Measurements from ENCODE around the gene ZFAND5. TPM values are rescaled to one million over a fixed set of nuclear protein-coding genes. Genes with fewer than 3 reads are reported as not detected.

ZFAND5 gene
- 94.7 TPM for polyA plus RNA-seq (2012; ENCODE audit: missing spikeins)

DNA sequence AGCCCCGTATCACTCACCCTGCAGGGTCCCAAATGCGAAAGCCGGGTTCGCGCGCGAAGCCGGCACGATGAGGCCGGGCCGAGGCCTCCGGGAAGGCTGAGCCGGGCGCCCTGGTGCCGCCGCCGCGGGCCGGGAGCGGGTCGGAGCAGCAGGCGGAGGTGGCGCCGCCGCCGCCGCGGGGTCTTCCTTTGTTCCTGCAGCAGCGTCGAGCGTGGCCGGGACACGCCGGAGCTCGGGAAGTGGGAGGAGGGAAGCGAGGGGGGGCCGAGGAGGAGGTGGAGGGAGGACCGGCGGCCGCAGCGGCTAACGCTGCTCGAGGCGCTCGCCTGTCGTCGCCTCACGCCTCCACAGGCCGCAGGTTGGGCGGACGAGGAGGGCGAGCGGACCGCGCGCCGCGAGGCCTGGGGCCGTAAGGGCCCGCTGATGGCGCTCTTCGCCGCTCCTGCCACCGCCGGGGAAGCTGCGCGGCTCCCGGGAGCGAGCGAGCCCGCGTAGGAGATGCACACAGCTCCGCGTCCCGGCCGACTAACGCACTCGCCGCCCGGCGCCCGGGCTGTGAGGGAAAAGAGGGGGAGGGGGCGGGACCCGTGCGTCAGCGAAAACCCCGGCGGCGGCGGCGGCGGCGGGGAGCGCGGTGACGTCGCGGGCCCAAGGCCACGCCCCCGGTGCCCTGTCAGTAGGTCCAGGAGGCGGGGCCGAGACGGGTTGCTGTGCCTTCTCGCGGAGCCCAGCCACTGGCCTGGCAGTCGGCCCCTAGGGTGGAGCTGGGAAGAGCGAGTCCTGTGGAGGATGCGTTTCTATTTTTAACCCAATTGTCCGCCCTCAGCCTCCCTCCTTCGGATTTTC is at the start of gene ZFAND5:
Gene ZFAND5 (minus strand): TSS at position 530 of the 846 bp plus-strand sequence. CDS start 4,430 bp downstream, outside the sequence.
- TF ChIP-seq POLR2AphosphoS5 (IDR thresholded peaks at IDR 0.05; ENCODE audit: low read depth, low read length) (peak; percentile 99), POLR2A (IDR thresholded peaks at IDR 0.05; ENCODE audit: low read depth, low read length) (peak; percentile 99), TAF1 (IDR thresholded peaks at IDR 0.05; ENCODE audit: borderline replicate concordance, low read depth, low read length) (peak; percentile 97)
- FAIRE-seq (peak; percentile 93), DNase-seq (ENCODE audit: insufficient read length) (peak; percentile 85)

GRCh38 chr9:72412483-72413040 is 47.6 kb upstream of the ZFAND5 start:
- no peak for DNase-seq (ENCODE audit: insufficient read length)
- TF ChIP-seq TAF1 (IDR thresholded peaks at IDR 0.05; ENCODE audit: borderline replicate concordance, low read depth, low read length) (no peak), POLR2A (IDR thresholded peaks at IDR 0.05; ENCODE audit: low read depth, low read length) (no peak), POLR2AphosphoS5 (IDR thresholded peaks at IDR 0.05; ENCODE audit: low read depth, low read length) (no peak)
- no peak for FAIRE-seq

- FAIRE-seq: no peak
- no peak for DNase-seq (ENCODE audit: insufficient read length)
- no peak for TF ChIP-seq POLR2A (IDR thresholded peaks at IDR 0.05; ENCODE audit: low read depth, low read length)
- TF ChIP-seq TAF1 (IDR thresholded peaks at IDR 0.05; ENCODE audit: borderline replicate concordance, low read depth, low read length): no peak
- no peak for TF ChIP-seq POLR2AphosphoS5 (IDR thresholded peaks at IDR 0.05; ENCODE audit: low read depth, low read length)
Measured at GRCh38 chr9:72410214-72410613, 45.2 kb upstream of the ZFAND5 start.

GRCh38 chr9:72407114-72407513 is 42.1 kb upstream of the ZFAND5 start:
- TF ChIP-seq TAF1 (IDR thresholded peaks at IDR 0.05; ENCODE audit: borderline replicate concordance, low read depth, low read length) (no peak), POLR2A (IDR thresholded peaks at IDR 0.05; ENCODE audit: low read depth, low read length) (no peak), POLR2AphosphoS5 (IDR thresholded peaks at IDR 0.05; ENCODE audit: low read depth, low read length) (no peak)
- FAIRE-seq (no peak), DNase-seq (ENCODE audit: insufficient read length) (no peak)

DNA sequence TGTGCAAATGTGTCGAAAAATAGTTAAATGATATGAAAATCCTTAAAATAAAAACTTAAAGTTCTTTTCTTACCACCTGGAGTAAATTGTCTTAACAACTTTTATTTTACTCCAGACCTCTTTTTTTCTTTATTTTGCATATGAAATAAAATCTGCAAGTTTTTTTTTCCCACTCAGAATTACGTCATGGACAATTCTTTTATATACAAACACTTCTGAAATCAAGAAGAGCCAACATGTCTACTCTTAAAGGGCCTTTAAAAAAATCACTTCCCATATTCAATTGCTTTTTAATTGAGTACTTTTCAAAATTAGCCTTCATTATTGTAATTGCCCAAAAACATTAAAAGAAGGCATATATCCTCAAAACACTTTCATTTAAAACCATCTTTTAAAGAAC is 37.7 kb upstream of the ZFAND5 start:
- TF ChIP-seq POLR2A (IDR thresholded peaks at IDR 0.05; ENCODE audit: low read depth, low read length) (no peak), TAF1 (IDR thresholded peaks at IDR 0.05; ENCODE audit: borderline replicate concordance, low read depth, low read length) (no peak), POLR2AphosphoS5 (IDR thresholded peaks at IDR 0.05; ENCODE audit: low read depth, low read length) (no peak)
- no peak for FAIRE-seq
- DNase-seq (ENCODE audit: insufficient read length): no peak

DNA sequence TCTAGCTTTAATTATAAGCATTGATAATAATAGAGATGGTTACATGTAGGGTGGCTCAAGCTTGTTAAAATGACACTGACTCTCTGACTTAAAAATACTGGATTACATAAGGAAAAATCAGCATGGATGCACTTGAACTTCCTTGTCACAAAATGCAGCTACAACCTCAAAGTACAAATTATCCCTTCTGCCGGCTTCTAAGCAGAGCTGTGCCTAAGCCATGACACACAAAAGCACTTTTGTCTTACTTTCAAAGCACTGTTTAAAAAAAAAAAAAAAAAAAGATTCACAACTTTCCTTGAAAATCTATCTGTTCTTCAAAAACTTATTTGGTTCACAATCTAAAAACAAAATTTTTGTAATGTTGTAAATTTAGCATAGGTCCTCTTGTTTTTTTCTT is 36.4 kb upstream of the ZFAND5 start:
- no peak for FAIRE-seq
- no peak for DNase-seq (ENCODE audit: insufficient read length)
- no peak for TF ChIP-seq POLR2A (IDR thresholded peaks at IDR 0.05; ENCODE audit: low read depth, low read length)
- TF ChIP-seq TAF1 (IDR thresholded peaks at IDR 0.05; ENCODE audit: borderline replicate concordance, low read depth, low read length): no peak
- no peak for TF ChIP-seq POLR2AphosphoS5 (IDR thresholded peaks at IDR 0.05; ENCODE audit: low read depth, low read length)

GRCh38 chr9:72400866-72401265 is 35.9 kb upstream of the ZFAND5 start:
- DNase-seq (ENCODE audit: insufficient read length) (no peak), FAIRE-seq (no peak)
- TF ChIP-seq TAF1 (IDR thresholded peaks at IDR 0.05; ENCODE audit: borderline replicate concordance, low read depth, low read length) (no peak), POLR2AphosphoS5 (IDR thresholded peaks at IDR 0.05; ENCODE audit: low read depth, low read length) (no peak), POLR2A (IDR thresholded peaks at IDR 0.05; ENCODE audit: low read depth, low read length) (no peak)

DNA sequence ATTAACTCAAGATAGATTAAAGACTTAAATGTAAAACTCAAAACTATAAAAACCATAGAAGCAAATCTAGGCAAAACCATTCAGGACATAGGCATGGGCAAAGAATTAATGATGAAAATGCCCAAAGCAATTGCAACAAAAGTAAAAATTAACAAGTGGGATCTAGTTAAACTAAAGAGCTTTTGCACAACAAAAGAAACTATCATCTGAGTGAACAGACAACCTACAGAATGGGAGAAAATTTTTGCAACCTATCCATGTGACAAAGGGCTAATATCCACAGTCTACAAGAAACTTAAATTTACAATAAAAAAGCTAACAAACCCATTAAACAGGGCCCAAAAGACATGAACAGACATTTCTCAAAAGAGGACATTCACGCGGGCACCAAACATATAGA is 34.4 kb upstream of the ZFAND5 start:
- FAIRE-seq (no peak), DNase-seq (ENCODE audit: insufficient read length) (no peak)
- TF ChIP-seq TAF1 (IDR thresholded peaks at IDR 0.05; ENCODE audit: borderline replicate concordance, low read depth, low read length): no peak
- no peak for TF ChIP-seq POLR2A (IDR thresholded peaks at IDR 0.05; ENCODE audit: low read depth, low read length)
- no peak for TF ChIP-seq POLR2AphosphoS5 (IDR thresholded peaks at IDR 0.05; ENCODE audit: low read depth, low read length)

GRCh38 chr9:72396247-72397091 is 31.5 kb upstream of the ZFAND5 start:
- TF ChIP-seq POLR2A (IDR thresholded peaks at IDR 0.05; ENCODE audit: low read depth, low read length) (no peak), TAF1 (IDR thresholded peaks at IDR 0.05; ENCODE audit: borderline replicate concordance, low read depth, low read length) (no peak)
- FAIRE-seq (no peak), DNase-seq (ENCODE audit: insufficient read length) (no peak)

DNA sequence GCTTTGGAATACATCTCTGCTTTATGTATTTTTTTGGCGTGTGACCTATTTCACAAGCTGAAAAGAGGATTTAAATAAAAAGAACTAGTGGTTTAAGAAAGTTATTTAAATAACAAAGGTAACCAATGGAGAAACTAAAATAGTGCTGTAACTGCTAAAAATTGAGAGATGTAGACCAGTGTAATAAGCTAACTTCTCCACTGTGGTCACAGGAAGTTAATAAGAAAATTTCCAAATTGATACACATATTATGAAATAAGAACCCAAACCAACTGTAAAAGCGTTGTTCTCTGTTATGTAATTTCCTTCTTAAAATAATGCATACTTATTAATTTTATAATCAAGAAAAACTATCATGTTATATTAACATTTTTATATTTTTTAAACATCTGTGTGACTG is 29.1 kb upstream of the ZFAND5 start:
- no peak for TF ChIP-seq TAF1 (IDR thresholded peaks at IDR 0.05; ENCODE audit: borderline replicate concordance, low read depth, low read length)
- TF ChIP-seq POLR2AphosphoS5 (IDR thresholded peaks at IDR 0.05; ENCODE audit: low read depth, low read length): no peak
- TF ChIP-seq POLR2A (IDR thresholded peaks at IDR 0.05; ENCODE audit: low read depth, low read length): no peak
- no peak for DNase-seq (ENCODE audit: insufficient read length)

GRCh38 chr9:72390907-72391306 is 25.9 kb upstream of the ZFAND5 start:
- TF ChIP-seq POLR2AphosphoS5 (IDR thresholded peaks at IDR 0.05; ENCODE audit: low read depth, low read length): no peak
- no peak for TF ChIP-seq POLR2A (IDR thresholded peaks at IDR 0.05; ENCODE audit: low read depth, low read length)
- TF ChIP-seq TAF1 (IDR thresholded peaks at IDR 0.05; ENCODE audit: borderline replicate concordance, low read depth, low read length): no peak
- FAIRE-seq (no peak), DNase-seq (ENCODE audit: insufficient read length) (no peak)

More for the DNA sequence above, 29.1 kb upstream of the ZFAND5 start:
- FAIRE-seq: no peak
